ENCODE measurements around the gene WFDC1.

The WFDC1 gene

DNA sequence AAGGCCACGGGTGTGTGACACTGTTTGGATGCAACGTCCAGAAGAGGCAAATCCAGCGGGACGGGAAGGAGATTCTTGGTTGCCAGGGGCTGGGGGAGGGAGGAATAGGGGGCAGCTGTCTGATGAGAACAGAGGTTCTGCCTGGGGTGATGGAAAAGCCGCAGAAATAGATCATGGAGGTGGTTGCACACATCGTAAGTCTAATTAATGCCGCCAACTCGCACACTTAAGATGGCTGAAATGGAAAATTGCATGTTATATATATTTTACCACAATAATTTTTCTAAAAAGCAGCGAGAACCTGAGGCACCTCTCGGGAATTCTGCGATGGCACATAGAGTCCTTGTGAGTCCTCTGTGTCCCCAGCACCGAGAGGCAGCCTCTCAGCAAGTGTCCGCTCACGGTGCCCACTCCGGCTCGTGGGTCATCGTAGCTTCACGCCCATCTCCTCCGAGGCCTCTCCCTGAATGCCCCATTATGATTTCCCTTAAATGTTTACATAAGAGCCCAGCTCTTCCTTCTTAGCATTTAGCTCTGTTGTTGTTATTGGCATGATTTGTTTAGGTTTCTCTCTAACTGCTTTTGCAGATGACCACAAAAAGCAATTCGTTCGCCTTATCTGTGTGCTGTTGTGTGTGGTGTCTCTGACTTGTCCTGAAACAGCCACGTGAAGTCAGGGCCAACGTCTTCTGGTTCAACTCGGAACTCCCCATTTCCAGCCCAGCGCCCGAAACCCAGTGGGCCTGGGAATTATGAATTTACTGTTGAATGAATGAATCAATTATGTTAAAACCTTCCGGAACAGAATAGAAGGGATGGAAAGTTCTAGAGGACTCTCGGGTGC is 7.7 kb downstream of the WFDC1 start:
- no peak for DNase-seq (ENCODE audit: low read depth)

DNA sequence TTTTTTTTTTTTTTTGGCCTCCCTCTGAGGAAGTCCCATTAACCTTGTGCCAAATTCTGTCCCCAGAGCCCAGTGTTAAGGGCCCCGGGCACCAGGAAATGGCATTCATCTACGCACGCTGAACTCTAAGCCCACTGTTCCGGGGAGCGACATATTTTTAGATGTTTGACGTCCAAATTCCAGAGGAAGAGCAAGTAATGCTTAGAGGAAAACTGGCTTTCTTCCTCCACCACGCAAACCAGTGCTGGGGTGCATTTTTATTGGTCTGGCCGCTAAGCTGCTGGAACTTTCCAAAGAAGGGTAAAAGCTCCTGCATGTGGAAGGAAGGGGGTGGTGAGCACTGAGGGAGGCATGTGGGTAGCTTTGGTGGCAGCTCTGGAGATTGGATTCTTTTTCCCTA is 8.3 kb downstream of the WFDC1 start:
- no peak for DNase-seq (ENCODE audit: low read depth)

DNA sequence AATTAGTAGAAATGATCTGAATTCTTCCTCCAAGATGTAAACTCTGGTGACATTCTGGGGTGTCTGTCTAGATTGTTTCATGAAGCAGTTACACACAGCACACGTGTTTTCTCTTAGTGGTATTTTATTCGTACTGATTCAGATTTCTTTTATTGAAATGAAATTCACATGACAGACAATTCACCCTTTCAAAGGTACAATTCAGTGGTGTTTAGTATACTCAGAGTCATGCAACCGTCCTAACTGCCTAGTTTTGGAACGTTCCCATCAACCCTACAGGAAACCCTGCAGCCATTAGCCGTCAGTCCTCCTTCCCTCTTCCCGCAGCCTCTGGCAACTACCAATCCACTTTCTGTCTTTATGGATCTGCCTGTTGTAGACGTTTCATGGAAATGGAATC is 8.8 kb downstream of the WFDC1 start:
- no peak for DNase-seq (ENCODE audit: low read depth)

DNA sequence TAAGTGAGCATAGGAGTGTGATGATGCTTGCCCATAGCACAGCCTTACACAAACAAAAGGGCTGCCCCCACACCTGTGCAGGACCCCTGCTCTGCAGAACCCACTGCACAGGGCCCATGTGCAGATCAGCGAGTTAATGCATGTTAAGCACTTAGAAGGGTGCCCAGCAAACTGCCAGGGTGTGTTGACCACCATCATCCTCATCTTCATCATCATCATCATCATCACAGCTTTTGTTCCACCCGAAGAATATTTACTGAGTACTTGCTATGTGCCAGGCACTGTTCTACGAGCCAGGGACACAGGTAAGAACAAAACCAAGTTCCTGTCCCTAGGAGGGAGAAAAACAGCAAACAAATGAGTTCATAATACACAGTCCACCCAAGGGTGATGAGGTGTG is 11.9 kb downstream of the WFDC1 start:
- no peak for DNase-seq (ENCODE audit: low read depth)

DNA sequence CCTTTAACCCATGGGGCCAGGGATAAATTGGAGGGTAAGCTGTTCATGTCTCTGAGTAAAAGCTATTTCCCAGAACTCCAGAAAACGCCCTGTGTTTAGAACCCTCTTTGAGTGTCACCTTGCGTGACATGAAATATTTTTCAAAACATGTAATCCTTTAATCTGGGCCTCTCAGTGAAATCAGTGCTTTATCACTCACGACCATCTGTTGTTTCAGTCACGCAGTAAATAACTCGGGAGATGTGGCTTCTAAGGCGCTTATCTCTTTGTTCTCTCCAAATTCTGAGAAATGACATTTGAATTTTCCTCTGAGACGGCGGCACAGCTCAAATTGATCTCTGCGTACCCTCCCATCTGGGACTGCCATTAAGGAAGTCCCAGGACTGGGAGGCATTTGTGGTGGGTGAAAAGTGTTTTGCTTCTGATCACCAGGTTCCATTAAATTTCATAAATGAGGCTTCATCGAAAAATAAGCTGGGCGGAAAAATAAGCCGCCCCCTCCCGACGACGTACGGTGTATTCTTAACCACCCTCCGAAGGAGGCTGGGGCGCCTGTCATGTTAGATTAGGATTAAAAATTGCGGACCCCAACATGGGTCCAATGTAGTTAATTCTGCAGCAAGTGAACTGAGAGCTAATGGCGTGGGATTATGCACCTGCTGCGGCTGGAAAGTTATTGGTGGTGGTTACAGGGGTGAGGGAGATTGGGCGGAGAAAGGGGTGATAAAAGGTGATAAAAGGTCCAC is 12.7 kb downstream of the WFDC1 start:
- no peak for DNase-seq (ENCODE audit: low read depth)

DNA sequence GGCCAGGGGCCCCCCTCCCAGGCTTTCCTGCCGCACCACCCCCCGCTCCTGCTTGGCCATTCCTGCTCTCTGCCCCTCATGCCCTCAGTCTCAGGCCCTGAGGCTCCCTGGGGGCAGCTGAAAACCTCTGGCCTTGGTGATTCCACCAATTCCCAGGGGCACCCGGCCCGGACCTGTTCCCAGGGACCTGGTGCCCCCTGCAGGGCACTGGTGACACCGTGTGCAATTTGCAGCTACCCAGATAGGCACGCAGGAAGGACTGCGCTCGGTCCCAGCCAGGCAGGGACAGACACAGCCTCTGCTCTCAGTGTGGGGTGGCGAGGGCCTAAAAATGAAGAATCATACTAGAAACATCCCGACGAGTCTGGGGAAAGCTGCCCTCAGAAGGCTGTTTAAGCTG is 13.4 kb downstream of the WFDC1 start:
- no peak for DNase-seq (ENCODE audit: low read depth)

DNA sequence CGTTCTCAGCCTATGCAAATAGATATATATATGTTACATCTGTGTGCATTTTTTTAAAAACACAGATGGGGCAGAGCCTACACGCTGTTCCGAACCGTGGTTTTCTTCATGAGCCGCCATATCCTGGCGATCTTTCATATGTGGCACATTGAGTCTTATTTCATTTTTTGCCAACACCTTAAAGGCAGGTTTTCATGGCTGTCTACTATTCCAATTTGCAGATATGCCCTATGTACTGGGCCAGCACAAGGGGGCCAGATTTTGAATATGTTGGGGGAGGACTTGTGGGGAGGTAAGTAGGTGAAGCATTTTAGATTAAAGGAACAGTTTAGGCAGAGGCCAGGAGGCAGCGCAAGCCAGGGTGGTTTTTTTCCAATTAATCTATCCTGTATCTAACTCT is 16.0 kb downstream of the WFDC1 start:
- DNase-seq (ENCODE audit: low read depth) = no peak

DNA sequence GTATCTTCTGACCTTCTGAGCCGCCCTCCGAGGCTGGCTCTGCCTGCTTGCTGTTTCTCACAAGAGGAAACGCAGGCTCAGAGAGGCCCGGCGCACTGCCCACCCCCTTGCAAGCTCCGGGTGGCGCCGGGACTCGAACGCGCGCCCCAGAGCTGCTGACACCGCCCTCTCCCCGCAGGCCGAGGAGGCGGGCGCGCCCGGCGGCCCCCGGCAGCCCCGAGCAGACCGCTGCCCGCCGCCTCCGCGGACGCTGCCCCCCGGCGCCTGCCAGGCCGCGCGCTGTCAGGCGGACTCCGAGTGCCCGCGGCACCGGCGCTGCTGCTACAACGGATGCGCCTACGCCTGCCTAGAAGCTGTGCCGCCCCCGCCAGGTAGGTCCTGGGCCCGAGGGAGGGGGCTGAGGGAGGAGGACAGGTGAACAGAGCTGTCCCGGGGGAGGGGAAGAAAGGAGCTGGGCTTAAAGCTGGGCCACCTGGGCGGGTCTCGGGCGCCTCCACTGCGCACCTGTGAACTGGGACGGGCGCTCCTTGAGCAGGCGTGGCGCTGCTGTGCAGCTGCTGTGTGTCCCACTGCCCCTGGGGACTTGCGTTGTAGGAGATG is 18.2 kb downstream of the WFDC1 start:
- DNase-seq (ENCODE audit: low read depth) = no peak

DNA sequence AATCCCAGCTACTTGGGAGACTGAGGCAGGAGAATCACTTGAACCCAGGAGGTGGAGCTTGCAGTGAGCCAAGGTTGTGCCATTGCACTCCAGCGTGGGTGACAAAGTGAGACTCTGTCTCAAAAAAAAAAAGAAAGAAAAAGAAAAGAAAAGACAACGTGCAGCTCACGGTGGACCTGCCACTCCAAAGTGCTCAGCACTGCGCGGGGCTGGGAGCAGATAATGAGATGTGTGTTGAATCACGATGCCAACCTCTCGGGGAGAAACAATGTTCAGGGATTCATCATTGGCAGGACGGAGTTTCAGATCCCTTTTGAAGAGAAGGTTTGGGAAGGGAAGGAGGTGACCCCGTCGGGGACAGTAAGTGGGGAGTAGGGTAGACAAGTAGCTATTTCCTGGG is 19.2 kb downstream of the WFDC1 start:
- DNase-seq (ENCODE audit: low read depth) = no peak

DNA sequence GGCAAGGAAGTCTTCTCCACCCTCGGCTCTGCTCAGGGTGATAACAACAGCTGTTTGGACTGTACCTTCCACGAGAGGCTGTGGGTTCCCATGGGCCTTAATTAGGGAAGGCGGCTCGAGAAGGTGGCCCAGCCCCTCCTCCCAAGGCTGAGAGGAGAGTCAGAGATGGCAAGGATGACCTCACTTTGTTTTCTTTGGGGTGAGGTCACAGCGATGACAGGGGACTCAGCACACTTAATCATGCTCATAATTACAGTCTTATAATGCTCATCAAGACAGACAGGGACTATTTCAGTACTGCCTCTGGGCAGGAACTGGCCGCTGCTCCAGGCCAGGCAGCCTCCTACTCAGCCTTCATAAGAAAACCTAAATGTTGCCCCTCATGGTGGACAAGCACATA is 19.7 kb downstream of the WFDC1 start:
- no peak for DNase-seq (ENCODE audit: low read depth)

DNA sequence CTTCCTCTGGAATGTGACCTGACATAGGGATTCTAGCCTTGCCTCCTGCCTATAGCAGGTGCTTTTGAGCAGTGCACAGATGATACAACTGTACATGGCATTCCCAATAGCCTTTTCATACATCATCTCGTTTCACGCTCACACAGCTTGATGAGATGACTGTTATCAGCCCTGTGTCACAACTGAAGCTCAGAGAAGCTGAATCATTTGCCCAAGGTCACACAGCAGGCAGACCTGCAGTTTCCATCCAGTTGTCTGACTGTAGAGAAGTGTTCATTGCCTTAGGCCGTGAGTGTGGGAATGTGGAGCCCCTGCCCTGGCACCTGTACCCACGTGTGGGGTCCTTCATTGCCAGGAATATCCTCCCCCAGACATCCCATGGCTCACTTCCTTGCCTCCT is 20.1 kb downstream of the WFDC1 start:
- DNase-seq (ENCODE audit: low read depth) = no peak

DNA sequence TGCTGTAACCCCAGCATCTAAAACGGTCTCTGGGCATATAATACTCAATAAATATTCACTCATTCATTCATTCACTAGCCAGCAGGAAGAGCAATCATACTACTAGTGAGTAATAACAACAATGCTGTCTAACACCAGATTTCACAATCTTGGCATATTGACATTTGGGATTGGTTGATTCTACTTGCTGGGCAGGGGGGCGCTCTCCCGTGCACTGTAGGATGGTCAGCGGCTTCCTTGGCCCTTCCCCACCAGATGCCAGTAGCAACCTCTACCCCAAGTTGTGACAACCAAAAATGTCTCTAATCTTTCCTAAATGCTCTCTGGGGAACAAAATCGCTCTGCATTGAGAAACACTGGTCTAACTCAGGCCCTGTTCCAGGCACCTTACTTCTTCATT is 20.7 kb downstream of the WFDC1 start:
- DNase-seq (ENCODE audit: low read depth) = no peak

DNA sequence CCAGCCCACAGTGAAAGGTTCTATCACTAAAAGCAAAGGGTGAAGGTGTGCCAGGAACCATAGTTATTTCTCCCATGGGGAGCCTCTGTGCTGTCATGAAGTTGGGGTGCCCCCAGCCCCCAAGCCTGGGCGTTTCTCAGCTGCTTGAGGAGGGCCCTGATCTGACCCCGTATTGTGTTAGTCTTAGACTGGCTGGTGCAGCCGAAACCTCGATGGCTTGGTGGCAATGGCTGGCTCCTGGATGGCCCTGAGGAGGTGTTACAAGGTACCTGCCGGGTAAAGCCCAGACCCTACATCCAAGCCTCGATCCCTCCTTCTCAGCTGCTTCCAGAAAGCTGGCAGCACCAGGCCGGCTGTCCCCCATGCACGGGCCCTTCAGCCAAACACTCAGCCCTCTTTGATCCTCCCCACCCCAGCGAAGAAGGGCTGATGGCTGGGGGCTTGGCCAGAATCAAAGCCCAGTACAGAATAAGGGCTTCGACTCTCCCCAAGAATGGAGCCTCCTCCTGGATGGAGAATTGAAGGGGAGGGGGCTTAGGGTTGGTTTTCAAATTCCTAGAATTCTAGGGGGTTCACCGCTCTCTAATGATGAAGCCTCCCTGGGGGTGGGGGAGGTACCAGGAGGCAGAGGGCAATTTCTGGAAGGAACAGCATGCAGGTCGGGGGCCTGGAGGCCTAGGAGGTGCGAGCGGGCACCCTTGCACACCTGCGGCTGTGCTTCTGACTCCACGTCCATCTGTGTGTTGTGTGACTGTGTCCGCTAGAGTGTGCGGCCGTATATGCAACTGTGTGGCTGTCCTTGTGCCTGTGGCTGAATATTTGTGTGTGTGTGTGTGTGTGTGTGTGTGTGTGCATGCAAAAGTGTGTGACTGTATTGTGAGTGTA is 23.7 kb downstream of the WFDC1 start:
- no peak for DNase-seq (ENCODE audit: low read depth)

DNA sequence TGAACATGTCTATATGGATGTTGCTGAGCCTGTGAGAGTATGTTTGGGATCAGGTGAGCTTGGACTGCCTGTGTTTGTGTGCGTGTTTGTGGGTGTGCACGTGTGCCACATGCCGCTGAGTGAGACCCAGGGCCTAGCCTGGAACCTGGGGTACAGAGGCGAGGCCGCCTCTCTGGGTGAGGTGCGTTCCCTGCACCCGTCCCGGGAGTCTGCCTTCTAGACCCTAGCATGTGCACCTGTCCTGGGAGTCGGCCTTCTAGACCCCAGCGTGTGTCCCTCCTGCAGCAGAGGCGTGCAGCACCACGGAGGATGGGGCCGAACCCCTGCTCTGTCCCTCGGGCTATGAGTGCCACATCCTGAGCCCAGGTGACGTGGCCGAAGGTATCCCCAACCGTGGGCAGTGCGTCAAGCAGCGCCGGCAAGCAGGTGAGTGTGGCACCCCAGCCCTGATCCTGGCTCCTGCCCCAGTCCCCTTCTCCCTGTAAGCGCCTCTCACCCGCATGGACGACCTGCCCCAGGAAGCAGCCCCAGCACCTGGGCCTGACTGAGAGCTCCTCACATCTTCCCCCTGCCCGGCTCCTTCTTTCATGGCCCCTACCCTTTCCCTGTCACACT is 24.6 kb downstream of the WFDC1 start:
- DNase-seq (ENCODE audit: low read depth) = no peak

DNA sequence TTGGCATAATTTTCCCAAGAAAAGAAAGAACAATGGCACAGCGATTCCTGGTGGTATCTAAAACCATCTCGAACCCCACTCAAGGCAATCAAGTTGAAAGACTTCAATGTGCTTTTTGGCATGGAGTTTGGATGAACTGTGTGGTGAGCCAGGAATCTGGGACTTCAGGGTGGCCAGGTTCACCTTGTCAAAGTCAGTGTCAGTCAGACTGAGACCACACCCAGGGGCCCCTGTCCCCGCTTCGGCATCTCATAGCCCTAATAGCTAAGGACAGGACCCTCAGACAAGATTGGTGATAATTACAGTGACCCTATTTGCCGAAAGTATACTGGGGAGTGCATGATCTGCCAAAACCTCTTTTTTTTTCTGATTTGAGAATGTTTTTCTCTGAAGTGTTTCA is 25.8 kb downstream of the WFDC1 start:
- no peak for DNase-seq (ENCODE audit: low read depth)

DNA sequence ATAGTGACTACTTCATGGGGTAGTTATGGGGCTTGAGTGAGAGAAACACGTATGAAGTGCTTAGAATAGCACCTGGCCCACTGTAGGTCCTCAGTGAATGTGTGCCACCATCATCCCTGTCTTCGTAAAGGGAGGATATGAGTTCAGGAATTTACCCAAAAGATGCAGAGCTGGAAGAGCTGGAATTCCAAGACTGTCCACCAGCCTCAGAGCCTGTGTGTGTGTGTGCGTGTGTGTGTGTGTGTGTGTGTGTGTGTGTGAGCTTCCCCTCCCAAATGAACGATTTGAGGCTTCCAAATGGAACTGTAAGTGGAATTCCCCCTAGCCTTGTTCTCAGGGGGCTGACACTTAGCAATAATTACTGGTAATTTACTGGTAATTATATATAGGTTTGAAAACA is 27.3 kb downstream of the WFDC1 start:
- DNase-seq (ENCODE audit: low read depth) = no peak

DNA sequence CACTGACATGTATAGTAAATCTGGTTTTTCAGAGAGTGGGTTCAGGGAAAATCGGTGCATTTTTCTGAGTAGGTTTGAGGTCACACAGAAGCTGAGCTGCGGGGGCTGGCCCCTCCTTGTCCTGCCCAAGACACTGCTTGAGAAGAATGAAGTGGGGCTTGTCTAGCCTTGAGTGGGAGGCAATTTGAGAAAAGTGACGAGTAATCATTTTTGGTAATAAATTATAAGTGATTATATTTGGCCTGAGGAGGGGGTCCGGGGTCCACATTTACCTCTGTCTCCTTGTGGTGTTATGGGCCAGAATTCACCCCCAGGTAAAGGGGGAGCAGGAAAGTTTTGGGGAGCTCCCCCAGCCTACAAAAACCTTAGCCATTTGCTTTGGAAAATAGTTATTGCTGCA is 28.1 kb downstream of the WFDC1 start:
- DNase-seq (ENCODE audit: low read depth) = no peak

DNA sequence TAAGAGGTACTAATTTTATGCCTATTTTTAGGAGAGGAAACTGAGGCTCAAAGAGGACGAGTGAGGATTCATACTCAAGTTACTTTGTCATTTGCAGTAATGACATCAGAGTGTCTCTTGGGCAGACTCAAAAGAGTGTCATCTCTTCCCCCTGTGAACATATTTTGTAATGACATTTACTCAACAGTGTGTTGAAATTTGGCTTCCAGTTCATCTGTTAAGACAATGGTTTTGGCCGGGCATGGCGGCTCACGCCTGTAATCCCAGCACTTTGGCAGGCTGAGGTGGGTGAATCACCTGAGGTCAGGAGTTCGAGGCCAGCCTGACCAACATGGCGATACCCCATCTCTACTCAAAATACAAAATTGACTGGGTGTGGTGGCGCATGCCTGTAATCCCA is 28.9 kb downstream of the WFDC1 start:
- no peak for DNase-seq (ENCODE audit: low read depth)

DNA sequence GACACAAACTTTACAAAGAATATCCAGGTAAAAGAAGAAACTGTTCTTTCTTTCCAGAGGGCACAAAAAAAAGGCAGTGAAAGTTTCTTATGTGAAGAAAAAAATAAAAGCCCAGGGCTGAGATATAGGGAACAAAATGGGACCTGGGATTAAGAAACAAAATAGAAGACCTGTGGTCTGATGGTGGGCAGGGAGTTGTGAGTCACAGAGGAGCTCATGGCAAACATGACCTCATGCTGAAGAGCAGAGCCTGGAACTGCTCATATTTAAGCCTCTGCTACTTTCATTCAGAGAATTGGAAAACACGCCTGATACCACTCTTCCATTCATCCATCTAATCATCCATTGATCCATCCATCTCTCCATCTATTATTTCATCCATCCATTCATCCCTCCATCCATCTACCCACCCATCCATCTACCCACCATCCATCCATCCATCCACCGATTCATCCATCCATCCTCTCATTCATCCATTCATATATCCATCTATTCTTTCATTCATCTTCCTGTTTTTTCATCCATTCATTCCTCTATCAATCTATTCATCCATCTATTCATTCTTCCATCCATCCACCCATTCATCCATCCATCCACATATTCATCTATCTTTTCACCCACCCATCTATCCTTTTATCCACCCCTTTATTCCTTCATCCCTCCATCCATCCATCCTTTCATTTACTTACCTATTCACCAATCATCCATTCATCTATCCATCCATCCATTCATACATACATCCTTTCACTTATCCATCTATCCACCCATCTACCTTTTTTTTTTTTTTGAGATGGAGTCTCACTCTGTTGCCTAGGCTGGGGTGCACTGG is 30.0 kb downstream of the WFDC1 start:
- no peak for DNase-seq (ENCODE audit: low read depth)

DNA sequence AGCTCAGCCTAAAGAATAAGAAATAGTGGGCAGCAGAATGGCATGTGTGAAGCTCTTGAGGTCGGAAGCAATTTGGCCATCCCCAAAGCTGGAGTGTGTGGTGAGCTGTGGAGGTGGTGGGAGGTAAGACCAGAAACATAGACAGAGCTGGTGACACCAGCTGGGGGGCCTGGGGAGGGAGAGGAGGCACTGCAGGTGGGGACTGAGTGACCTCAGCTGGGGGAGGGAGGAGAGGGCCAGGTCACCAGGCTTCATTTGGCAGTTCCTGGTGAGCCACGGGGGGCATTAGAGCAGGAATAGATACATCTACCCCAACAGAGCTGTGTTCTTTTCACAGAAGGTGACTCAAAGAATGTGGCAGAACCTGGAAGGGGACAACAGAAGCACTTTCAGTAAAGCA is 31.9 kb downstream of the WFDC1 start:
- DNase-seq (ENCODE audit: low read depth) = no peak

DNA sequence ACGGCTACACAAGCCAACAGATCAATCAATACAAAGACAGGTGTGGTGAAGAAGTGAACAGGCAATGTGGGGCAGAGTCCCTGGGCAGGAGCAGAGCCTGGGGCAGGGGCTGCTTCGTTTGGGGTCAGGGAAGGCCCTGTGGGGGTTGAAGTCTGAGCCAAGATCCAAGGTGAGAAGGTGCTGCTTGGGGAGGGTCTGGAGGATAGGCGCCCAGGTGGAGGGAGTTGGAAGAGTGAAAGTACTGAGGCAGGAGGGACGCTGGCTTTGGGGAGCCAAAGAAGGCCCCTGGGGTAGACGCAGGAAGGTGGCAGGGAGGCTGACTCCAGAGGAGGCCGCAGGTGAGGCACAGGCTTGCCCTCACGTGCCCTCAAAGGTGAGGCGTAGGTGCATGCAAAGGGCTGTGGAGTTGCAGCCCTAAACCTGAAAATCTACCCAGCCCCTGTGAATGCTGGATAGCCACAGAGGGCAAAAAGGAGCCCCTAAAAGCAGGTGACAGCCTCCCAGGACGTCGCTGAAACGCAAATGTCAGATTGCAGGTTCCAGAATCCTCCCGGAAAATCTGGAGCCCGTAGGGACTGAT is 33.3 kb downstream of the WFDC1 start:
- no peak for DNase-seq (ENCODE audit: low read depth)
